Progenitor cell of endocrine pancreas (in vitro differentiated cells): Measurements from ENCODE around the gene PIPOX. TPM values are rescaled to one million over a fixed set of nuclear protein-coding genes. Genes with fewer than 3 reads are reported as not detected.

Experiments
- DNase-seq: peaks from one replicate; pipeline ENCODE4 v3.0.0; 2021; ENCODE audit warnings: low spot score; ENCODE audit not compliant: unreplicated experiment
- H3K27ac Mint-ChIP-seq: 2 replicates; pipeline ENCODE4 v1.8.0; 2021; ENCODE audit warnings: mild to moderate bottlenecking, moderate library complexity, mixed read lengths
- H3K27me3 Mint-ChIP-seq: 2 replicates; pipeline ENCODE4 v1.8.0; 2021; ENCODE audit warnings: mixed read lengths
- H3K36me3 Mint-ChIP-seq: 2 replicates; pipeline ENCODE4 v1.8.0; 2022; ENCODE audit warnings: mixed read lengths; ENCODE audit not compliant: insufficient read depth
- H3K4me1 Mint-ChIP-seq: 2 replicates; pipeline ENCODE4 v1.8.0; 2021; ENCODE audit warnings: low read depth, mixed read lengths
- H3K4me3 Mint-ChIP-seq: 2 replicates; pipeline ENCODE4 v1.8.0; 2021; ENCODE audit warnings: low read depth, mild to moderate bottlenecking, moderate library complexity, mixed read lengths
- H3K9me3 Mint-ChIP-seq: 2 replicates; pipeline ENCODE4 v1.8.0; 2021; ENCODE audit warnings: low read depth, mixed read lengths
- total RNA-seq: library from RNA; stranded (reverse); gene quantifications from 2 replicates; pipeline ENCODE4 v1.2.1, GENCODE V29; 2021
- TF ChIP-seq, protein P1 (sequence below): fragments of 200-600 bp; sonication (generic); IDR thresholded peaks from one replicate; pipeline ENCODE4 v1.5.0; 2021; ENCODE audit warnings: antibody characterized with exemption, mild to moderate bottlenecking; ENCODE audit not compliant: unreplicated experiment

Gene PIPOX
- total RNA-seq, 1 donor from 2014 or later = 5.3 TPM

GRCh38 chr17:29096094-29096493 is 53.2 kb downstream of the PIPOX start:
- H3K27me3 Mint-ChIP-seq = no peaks in the 10 kb centered on the region
- H3K4me1 Mint-ChIP-seq = peaks cover 12% of the 10 kb centered on the region
- H3K36me3 Mint-ChIP-seq = peaks cover 15% of the 10 kb centered on the region
- H3K4me3 Mint-ChIP-seq = no peak overlapping the region
- DNase-seq = no peak
- TF ChIP-seq, protein P1, sequence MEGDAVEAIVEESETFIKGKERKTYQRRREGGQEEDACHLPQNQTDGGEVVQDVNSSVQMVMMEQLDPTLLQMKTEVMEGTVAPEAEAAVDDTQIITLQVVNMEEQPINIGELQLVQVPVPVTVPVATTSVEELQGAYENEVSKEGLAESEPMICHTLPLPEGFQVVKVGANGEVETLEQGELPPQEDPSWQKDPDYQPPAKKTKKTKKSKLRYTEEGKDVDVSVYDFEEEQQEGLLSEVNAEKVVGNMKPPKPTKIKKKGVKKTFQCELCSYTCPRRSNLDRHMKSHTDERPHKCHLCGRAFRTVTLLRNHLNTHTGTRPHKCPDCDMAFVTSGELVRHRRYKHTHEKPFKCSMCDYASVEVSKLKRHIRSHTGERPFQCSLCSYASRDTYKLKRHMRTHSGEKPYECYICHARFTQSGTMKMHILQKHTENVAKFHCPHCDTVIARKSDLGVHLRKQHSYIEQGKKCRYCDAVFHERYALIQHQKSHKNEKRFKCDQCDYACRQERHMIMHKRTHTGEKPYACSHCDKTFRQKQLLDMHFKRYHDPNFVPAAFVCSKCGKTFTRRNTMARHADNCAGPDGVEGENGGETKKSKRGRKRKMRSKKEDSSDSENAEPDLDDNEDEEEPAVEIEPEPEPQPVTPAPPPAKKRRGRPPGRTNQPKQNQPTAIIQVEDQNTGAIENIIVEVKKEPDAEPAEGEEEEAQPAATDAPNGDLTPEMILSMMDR = no peak
- no peak overlapping the region for H3K27ac Mint-ChIP-seq
- H3K9me3 Mint-ChIP-seq = no peaks in the 10 kb centered on the region

- Mint-ChIP-seq H3K27me3 (peaks cover 3% of the 10 kb centered on the region), H3K9me3 (no peaks in the 10 kb centered on the region), H3K4me1 (peaks cover 10% of the 10 kb centered on the region), H3K36me3 (peaks cover 24% of the 10 kb centered on the region), H3K4me3 (no peak overlapping the region), H3K27ac (no peak overlapping the region)
- DNase-seq = no peak
- TF ChIP-seq, protein P1 = no peak
These were observed 56.6 kb downstream of the PIPOX start for GRCh38 chr17:29099527-29099926.

GRCh38 chr17:29100296-29100695 is 57.4 kb downstream of the PIPOX start:
- TF ChIP-seq, protein P1 = no peak
- H3K27me3 Mint-ChIP-seq = peaks cover 3% of the 10 kb centered on the region
- no peak for DNase-seq
- H3K9me3 Mint-ChIP-seq = no peaks in the 10 kb centered on the region
- H3K36me3 Mint-ChIP-seq = peaks cover 27% of the 10 kb centered on the region
- H3K4me1 Mint-ChIP-seq = peaks cover 13% of the 10 kb centered on the region
- H3K27ac Mint-ChIP-seq = no peak overlapping the region
- H3K4me3 Mint-ChIP-seq = no peak overlapping the region

DNA sequence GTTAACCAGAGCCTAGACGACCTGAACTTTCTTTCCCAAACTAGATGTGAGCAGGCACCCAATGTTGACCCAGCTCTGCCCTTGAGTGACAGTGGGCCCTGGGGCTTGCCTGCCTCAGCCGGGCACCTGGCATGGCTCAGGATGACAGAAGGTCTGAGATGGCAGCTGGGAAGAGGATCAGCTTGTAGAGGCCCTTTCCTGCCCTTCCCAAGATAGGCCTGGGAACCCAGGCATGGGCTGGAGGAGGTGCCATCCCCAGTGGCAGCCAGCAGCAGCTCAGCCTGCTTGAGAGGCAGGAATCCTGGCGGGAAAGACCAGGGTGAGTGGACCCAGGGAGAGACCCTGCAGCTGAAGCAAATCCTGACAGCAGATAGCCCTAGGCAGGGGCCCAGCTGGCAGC is 59.1 kb downstream of the PIPOX start:
- Mint-ChIP-seq H3K27me3 (peaks cover 3% of the 10 kb centered on the region), H3K4me3 (no peak overlapping the region), H3K27ac (no peak overlapping the region), H3K9me3 (no peaks in the 10 kb centered on the region), H3K36me3 (peaks cover 30% of the 10 kb centered on the region), H3K4me1 (peaks cover 19% of the 10 kb centered on the region)
- TF ChIP-seq, protein P1 = no peak
- no peak for DNase-seq

GRCh38 chr17:29102741-29103181 is 59.8 kb downstream of the PIPOX start:
- Mint-ChIP-seq H3K27me3 (peaks cover 3% of the 10 kb centered on the region), H3K9me3 (no peaks in the 10 kb centered on the region), H3K4me1 (peaks cover 24% of the 10 kb centered on the region), H3K4me3 (no peak overlapping the region), H3K36me3 (peaks cover 27% of the 10 kb centered on the region), H3K27ac (no peak overlapping the region)
- TF ChIP-seq, protein P1 = no peak
- DNase-seq = no peak
